CD4-positive, alpha-beta T cell (primary cell): ENCODE data around the gene CLSTN1. TPM values are rescaled to one million over a fixed set of nuclear protein-coding genes. Genes with fewer than 3 reads are reported as not detected.

Experiments used
- ATAC-seq: fragments of 200-7000 bp; cut with Tn5 transposase; one replicate; pipeline ENCODE4 v1.10.0; 2022; ENCODE audit warnings: mild to moderate bottlenecking; ENCODE audit not compliant: poor library complexity
- CTCF ChIA-PET: fragments of 350-600 bp; sonication (Branson Sonifier 250); formaldehyde crosslinking; loops from one replicate; lab custom pipeline; 2021; ENCODE audit warnings: antibody characterized with exemption, inconsistent platforms; lab: Charles Lee
- POLR2A ChIA-PET: fragments of 350-600 bp; sonication (Branson Sonifier 250); formaldehyde crosslinking; loops from one replicate; lab custom pipeline; 2021; ENCODE audit warnings: antibody characterized with exemption, inconsistent platforms; lab: Charles Lee
- DNase-seq, 14 experiments: peaks; one replicate each; pipeline ENCODE4 v3.0.0-alpha.2; 2013 to 2020; ENCODE audit warnings: mixed read lengths in 2 of 14
- H3K27ac ChIP-seq, 2 donors: one replicate each; pipeline versions ENCODE4 v1.5.1 to v1.7.0; 2013; ENCODE audit warnings: low read length in 2 of 2, low read depth in 1 of 2, mild to moderate bottlenecking in 1 of 2
- H3K27me3 ChIP-seq, 2 experiments: 1 replicate in 1 of 2; 2 replicates in 1 of 2; pipeline versions ENCODE4 v1.6.1 to v1.7.0; 2013; ENCODE audit warnings: low read length in 2 of 2, control low read depth in 1 of 2, mild to moderate bottlenecking in 1 of 2, moderate library complexity in 1 of 2; ENCODE audit not compliant: insufficient read depth in 2 of 2, control insufficient read depth in 1 of 2
- H3K36me3 ChIP-seq: one replicate; pipeline ENCODE4 v1.6.1; 2013; ENCODE audit warnings: low read length, control low read depth; ENCODE audit not compliant: insufficient read depth
- H3K4me1 ChIP-seq: one replicate; pipeline ENCODE4 v1.6.1; 2013; ENCODE audit warnings: low read length, control low read depth; ENCODE audit not compliant: insufficient read depth
- H3K4me3 ChIP-seq: one replicate; pipeline ENCODE4 v1.5.1; 2013; ENCODE audit warnings: mild to moderate bottlenecking, low read length, moderate library complexity
- H3K9me3 ChIP-seq, 2 experiments: 1 replicate in 1 of 2; 2 replicates in 1 of 2; pipeline versions ENCODE4 v1.6.1 to v1.7.0; 2013; ENCODE audit warnings: low read length in 2 of 2, mild to moderate bottlenecking in 2 of 2, control low read depth in 1 of 2, moderate library complexity in 1 of 2; ENCODE audit not compliant: control insufficient read depth in 1 of 2, insufficient read depth in 1 of 2
- H3K27ac Mint-ChIP-seq: one replicate; pipeline ENCODE4 v1.8.0; 2020; ENCODE audit warnings: mixed read lengths
- H3K27me3 Mint-ChIP-seq: one replicate; pipeline ENCODE4 v1.8.0; 2021; ENCODE audit warnings: mixed read lengths
- H3K36me3 Mint-ChIP-seq: one replicate; pipeline ENCODE4 v1.8.0; 2021; ENCODE audit warnings: low read depth, mixed read lengths
- H3K4me1 Mint-ChIP-seq: one replicate; pipeline ENCODE4 v1.8.0; 2021; ENCODE audit warnings: low read depth, mixed read lengths
- H3K4me3 Mint-ChIP-seq: one replicate; pipeline ENCODE4 v1.8.0; 2020; ENCODE audit warnings: mild to moderate bottlenecking, mixed read lengths
- H3K9me3 Mint-ChIP-seq: one replicate; pipeline ENCODE4 v1.8.0; 2020; ENCODE audit warnings: mixed read lengths
- intact Hi-C, 2 experiments: fragments of 100-400 bp; cut with DNase I in 1 of 2; cut with micrococcal nuclease in 1 of 2; formaldehyde crosslinking; loops; one replicate each; pipeline versions ENCODE4 v1.15.1 to v1.9.0; 2023 to 2025; cut with DNase I, micrococcal nuclease
- total RNA-seq, 174 experiments: library from RNA in 2 of 174; stranded (reverse) in 2 of 174; gene quantifications; one replicate each; pipeline ENCODE4 v1.2.3 and lab custom pipeline; 2021 to 2026
- TF ChIP-seq, protein P1 (sequence below): fragments of 200-600 bp; IDR thresholded peaks from one replicate; pipeline ENCODE4 v1.8.0; 2022; ENCODE audit warnings: antibody characterized with exemption, mild to moderate bottlenecking

The CLSTN1 gene
- total RNA-seq, 2 experiments from 2014 or later = 66.8 to 68.1 TPM

- H3K4me3 Mint-ChIP-seq = no peak overlapping the region
- Histone ChIP-seq H3K27ac (no peak overlapping the region), H3K4me3 (no peak overlapping the region), H3K4me1 (peaks cover 55% of the 10 kb centered on the region), H3K27me3 (no peaks in the 10 kb centered on the region), H3K36me3 (peaks cover 91% of the 10 kb centered on the region), H3K9me3 (peaks cover 0 to 7% of the 10 kb centered on the region in 2 experiments)
- intact Hi-C loops = no loop called here
- no peak for ATAC-seq
- peaks cover 90% of the 10 kb centered on the region for H3K36me3 Mint-ChIP-seq
- ChIA-PET POLR2A (interaction anchor here (1.0 to 1.6 kb wide), 4 partner anchors 11 to 104 kb away, joined by 3 to 4 read pairs (median 4); no protein-coding TSS in a partner anchor), CTCF (no interaction called here)
- H3K27ac Mint-ChIP-seq = peak overlapping the region; percentile 89
- H3K27me3 Mint-ChIP-seq = no peaks in the 10 kb centered on the region
- H3K4me1 Mint-ChIP-seq = peaks cover 64% of the 10 kb centered on the region
- no peaks in the 10 kb centered on the region for H3K9me3 Mint-ChIP-seq
- no peak for DNase-seq
- TF ChIP-seq, protein P1, sequence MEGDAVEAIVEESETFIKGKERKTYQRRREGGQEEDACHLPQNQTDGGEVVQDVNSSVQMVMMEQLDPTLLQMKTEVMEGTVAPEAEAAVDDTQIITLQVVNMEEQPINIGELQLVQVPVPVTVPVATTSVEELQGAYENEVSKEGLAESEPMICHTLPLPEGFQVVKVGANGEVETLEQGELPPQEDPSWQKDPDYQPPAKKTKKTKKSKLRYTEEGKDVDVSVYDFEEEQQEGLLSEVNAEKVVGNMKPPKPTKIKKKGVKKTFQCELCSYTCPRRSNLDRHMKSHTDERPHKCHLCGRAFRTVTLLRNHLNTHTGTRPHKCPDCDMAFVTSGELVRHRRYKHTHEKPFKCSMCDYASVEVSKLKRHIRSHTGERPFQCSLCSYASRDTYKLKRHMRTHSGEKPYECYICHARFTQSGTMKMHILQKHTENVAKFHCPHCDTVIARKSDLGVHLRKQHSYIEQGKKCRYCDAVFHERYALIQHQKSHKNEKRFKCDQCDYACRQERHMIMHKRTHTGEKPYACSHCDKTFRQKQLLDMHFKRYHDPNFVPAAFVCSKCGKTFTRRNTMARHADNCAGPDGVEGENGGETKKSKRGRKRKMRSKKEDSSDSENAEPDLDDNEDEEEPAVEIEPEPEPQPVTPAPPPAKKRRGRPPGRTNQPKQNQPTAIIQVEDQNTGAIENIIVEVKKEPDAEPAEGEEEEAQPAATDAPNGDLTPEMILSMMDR = no peak
Measured at GRCh38 chr1:9733160-9733789, 90.5 kb downstream of the CLSTN1 start.

DNA sequence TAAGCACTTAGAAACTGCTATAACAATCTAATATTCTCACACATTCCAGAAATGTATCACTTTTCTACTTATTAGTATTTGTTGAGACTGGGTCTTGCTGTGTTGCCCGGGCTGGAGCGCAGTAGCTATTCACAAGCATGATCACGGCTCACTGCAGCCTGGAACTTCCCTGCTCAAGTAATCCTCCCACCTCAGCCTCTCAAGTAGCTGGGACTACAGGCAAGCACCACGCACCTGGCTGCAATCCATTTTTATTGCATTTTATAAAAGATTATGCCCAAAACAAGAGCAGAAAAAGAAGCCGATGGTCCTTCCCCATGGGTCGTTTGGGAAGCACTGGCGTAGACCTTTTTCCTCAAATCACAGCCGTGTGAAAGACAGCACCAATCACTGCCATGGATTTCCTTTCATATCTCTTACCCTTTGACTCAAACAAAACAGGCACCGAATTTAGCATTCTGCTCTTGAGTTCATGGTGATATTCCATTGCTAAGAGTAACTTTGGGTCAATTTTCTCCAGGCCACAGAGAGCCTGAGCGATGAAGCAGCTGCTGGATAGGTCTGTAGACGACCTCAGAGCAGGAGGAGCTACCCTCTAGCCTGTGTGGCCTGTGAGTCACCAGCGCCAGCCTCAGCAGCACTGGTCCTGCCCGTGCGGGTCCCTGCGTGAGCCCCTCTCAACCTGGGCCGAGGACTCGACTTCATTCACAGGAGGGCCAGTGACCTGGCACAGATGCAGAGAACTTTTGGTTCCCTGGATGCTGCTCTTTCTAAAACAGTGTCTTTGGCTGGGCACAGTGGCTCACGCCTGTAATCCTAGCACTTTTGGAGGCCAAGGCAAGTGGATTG, 91.4 kb downstream of the CLSTN1 start:
- no peaks in the 10 kb centered on the region for H3K27me3 Mint-ChIP-seq
- Histone ChIP-seq H3K9me3 (peaks cover 0 to 7% of the 10 kb centered on the region in 2 experiments), H3K27ac (no peak overlapping the region), H3K36me3 (peaks cover 86% of the 10 kb centered on the region), H3K4me3 (no peak overlapping the region), H3K27me3 (no peaks in the 10 kb centered on the region), H3K4me1 (peaks cover 59% of the 10 kb centered on the region)
- H3K27ac Mint-ChIP-seq = peak overlapping the region; percentile 89
- CTCF ChIA-PET = interaction anchor here (1.3 kb wide), 1 partner anchor 11 kb away, joined by 4 read pairs; no protein-coding TSS in a partner anchor
- TF ChIP-seq, protein P1 = no peak
- intact Hi-C loops = no loop called here
- peaks cover 65% of the 10 kb centered on the region for H3K4me1 Mint-ChIP-seq
- H3K36me3 Mint-ChIP-seq = peaks cover 90% of the 10 kb centered on the region
- POLR2A ChIA-PET = interaction anchor here (1.4 to 1.6 kb wide), 5 partner anchors 10 to 103 kb away, joined by 3 to 9 read pairs (median 3); no protein-coding TSS in a partner anchor
- DNase-seq = no peak
- no peak overlapping the region for H3K4me3 Mint-ChIP-seq
- no peaks in the 10 kb centered on the region for H3K9me3 Mint-ChIP-seq
- ATAC-seq = no peak

GRCh38 chr1:9731561-9731960, 92.2 kb downstream of the CLSTN1 start:
- H3K27ac ChIP-seq = no peak overlapping the region
- no peaks in the 10 kb centered on the region for H3K27me3 ChIP-seq
- no peaks in the 10 kb centered on the region for H3K27me3 Mint-ChIP-seq
- H3K4me3 ChIP-seq = no peak overlapping the region
- ChIA-PET CTCF (interaction anchor here (1.3 kb wide), 1 partner anchor 10 kb away, joined by 4 read pairs; no protein-coding TSS in a partner anchor), POLR2A (interaction anchor here (1.4 to 1.8 kb wide), 3 partner anchors 12 to 79 kb away, joined by 3 to 9 read pairs (median 6); no protein-coding TSS in a partner anchor)
- DNase-seq = peak in 1 of 14 experiments; percentile 29
- no peak for ATAC-seq
- H3K4me3 Mint-ChIP-seq = no peak overlapping the region
- peaks cover 93% of the 10 kb centered on the region for H3K36me3 Mint-ChIP-seq
- no peaks in the 10 kb centered on the region for H3K9me3 Mint-ChIP-seq
- peaks cover 66% of the 10 kb centered on the region for H3K4me1 Mint-ChIP-seq
- H3K4me1 ChIP-seq = peaks cover 62% of the 10 kb centered on the region
- TF ChIP-seq, protein P1 = no peak
- H3K27ac Mint-ChIP-seq = peak overlapping the region; percentile 89
- H3K9me3 ChIP-seq = peaks cover 0 to 7% of the 10 kb centered on the region in 2 experiments
- peaks cover 88% of the 10 kb centered on the region for H3K36me3 ChIP-seq
- intact Hi-C loops = no loop called here
